K562 (cell line): ENCODE results near the gene ZNF862. TPM values are rescaled to one million over a fixed set of nuclear protein-coding genes. Genes with fewer than 3 reads are reported as not detected.
A peak's percentile ranks its signal among the peaks of the same experiment; 100 is the strongest.

ENCODE experiments used
- ATAC-seq: fragments of 200-7000 bp; cut with Tn5 transposase; 3 replicates; pipeline ENCODE4 v1.9.1; 2020; ENCODE audit warnings: moderate library complexity
- BruUV-seq: library from RNA; stranded (reverse); fragments of 400-500 nt; replicated peaks from 2 replicates; lab custom pipeline; 2021; lab: Mats Ljungman, UMichigan
- CTCF ChIA-PET: fragments of 300-600 bp; formaldehyde crosslinking; extraction: SDS; loops from one replicate; lab custom pipeline; 2021; ENCODE audit warnings: low intra/inter-chr PET ratio; lab: Yijun Ruan, JAX
- POLR2A ChIA-PET: fragments of 300-600, 350-650 bp; sonication (Branson Sonifier 250); formaldehyde crosslinking; extraction: SDS; loops from one replicate; lab custom pipeline; 2021; ENCODE audit warnings: antibody characterized with exemption, inconsistent platforms; lab: Yijun Ruan, JAX
- DNase-seq, 4 experiments: peaks; one replicate each; pipeline versions ENCODE4 v3.0.0 to v3.0.0-alpha.2; 2011 to 2018; ENCODE audit warnings: low spot score in 3 of 4, mixed read lengths in 3 of 4; ENCODE audit errors: extremely low read depth in 1 of 4
- FAIRE-seq: peaks from 2 replicates; lab custom pipeline; 2011; peaks lifted over from hg19 to GRCh38; lab: Jason Lieb, UNC
- H2AFZ ChIP-seq: 2 replicates; pipeline ENCODE4 v1.6.0; 2011; ENCODE audit warnings: low read depth, low read length, control low read depth, inconsistent platforms
- H3K27ac ChIP-seq: fragments of 200-600 bp; 3 replicates; pipeline ENCODE4 v1.8.0; 2011; ENCODE audit warnings: low read depth, mild to moderate bottlenecking, control low read depth, inconsistent platforms, low read length, moderate library complexity, mixed read lengths; ENCODE audit errors: extremely low read depth
- H3K27me3 ChIP-seq, 2 experiments: fragments of 300-600 bp in 1 of 2; 2 replicates in 1 of 2; 3 replicates in 1 of 2; pipeline versions ENCODE4 v1.6.0 to v1.8.0; 2011; ENCODE audit warnings: inconsistent platforms in 2 of 2, low read length in 2 of 2, mild to moderate bottlenecking in 1 of 2, mixed read lengths in 1 of 2, moderate library complexity in 1 of 2; ENCODE audit not compliant: control insufficient read depth in 2 of 2, insufficient read depth in 2 of 2
- H3K36me3 ChIP-seq: fragments of 300-600 bp; 3 replicates; pipeline ENCODE4 v1.8.0; 2011; ENCODE audit warnings: mild to moderate bottlenecking, low read length, inconsistent platforms; ENCODE audit not compliant: control insufficient read depth, insufficient read depth
- H3K4me1 ChIP-seq, 2 experiments: fragments of 200-600 bp in 1 of 2; replicated peaks in 1 of 2; 2 replicates in 1 of 2; 3 replicates in 1 of 2; pipeline versions ENCODE4 v1.5.1 to v1.8.0; 2011; ENCODE audit warnings: inconsistent platforms in 2 of 2, low read length in 2 of 2, mild to moderate bottlenecking in 1 of 2, mixed read lengths in 1 of 2, moderate library complexity in 1 of 2; ENCODE audit not compliant: control insufficient read depth in 2 of 2, insufficient read depth in 2 of 2
- H3K4me2 ChIP-seq: 2 replicates; pipeline ENCODE4 v1.6.1; 2011; ENCODE audit warnings: low read length, control low read depth, inconsistent platforms, mixed read lengths; ENCODE audit not compliant: insufficient read depth
- H3K4me3 ChIP-seq: fragments of 200-600 bp; sonication (generic), shearing (Covaris generic); 2 replicates; pipeline ENCODE4 v1.5.1; 2016; ENCODE audit warnings: control low read depth, inconsistent platforms
- H3K79me2 ChIP-seq: fragments of 200-600 bp; 3 replicates; pipeline ENCODE4 v1.8.0; 2011; ENCODE audit warnings: low read length, inconsistent platforms; ENCODE audit not compliant: control insufficient read depth, insufficient read depth
- H3K9ac ChIP-seq, 2 experiments: 2 replicates each; pipeline versions ENCODE4 v1.6.0 to v1.6.1; 2011; ENCODE audit warnings: low read depth in 2 of 2, low read length in 2 of 2, control low read depth in 1 of 2, inconsistent platforms in 1 of 2, mild to moderate bottlenecking in 1 of 2, mixed read lengths in 1 of 2; ENCODE audit not compliant: insufficient read depth in 1 of 2
- H3K9me1 ChIP-seq: one replicate; pipeline ENCODE4 v1.6.0; 2011; ENCODE audit warnings: inconsistent platforms, mild to moderate bottlenecking, low read length, moderate library complexity; ENCODE audit not compliant: control insufficient read depth, insufficient read depth
- H3K9me3 ChIP-seq: replicated peaks from 2 replicates; pipeline ENCODE4 v1.5.1; 2011; ENCODE audit warnings: low read depth, low read length, inconsistent platforms; ENCODE audit not compliant: control insufficient read depth, insufficient read depth
- H4K20me1 ChIP-seq: replicated peaks from 2 replicates; pipeline ENCODE4 v1.6.1; 2011; ENCODE audit warnings: low read length, inconsistent platforms, mixed read lengths; ENCODE audit not compliant: control insufficient read depth, insufficient read depth
- HDAC1 ChIP-seq, 2 experiments: fragments of 450-650 bp; IDR thresholded peaks; 2 replicates each; pipeline ENCODE4 v1.6.1; 2016 to 2017; ENCODE audit warnings: inconsistent platforms in 1 of 2, mild to moderate bottlenecking in 1 of 2, moderate library complexity in 1 of 2
- KHSRP ChIP-seq: fragments of 450-650 bp; IDR thresholded peaks from 2 replicates; pipeline ENCODE4 v1.6.1; 2017
- MCM2 ChIP-seq: fragments of 450-650 bp; IDR thresholded peaks from 2 replicates; pipeline ENCODE4 v1.6.1; 2017; ENCODE audit warnings: low read depth, mild to moderate bottlenecking
- MXD1 ChIP-seq: fragments of 250-450 bp; sonication (Bioruptor Pico); IDR thresholded peaks from 2 replicates; pipeline ENCODE4 v1.8.0; 2021; ENCODE audit warnings: borderline replicate concordance, mild to moderate bottlenecking, moderate library complexity; ENCODE audit not compliant: poor library complexity, severe bottlenecking
- NR2C1 ChIP-seq, 2 experiments: fragments of 450-650 bp; IDR thresholded peaks; 2 replicates each; pipeline ENCODE4 v1.6.1; 2017; ENCODE audit warnings: mild to moderate bottlenecking in 2 of 2, antibody characterized with exemption in 1 of 2, inconsistent platforms in 1 of 2, missing compliant biosample characterization in 1 of 2, missing genetic modification characterization in 1 of 2
- PRPF4 ChIP-seq: fragments of 200-400 bp; formaldehyde crosslinking; IDR thresholded peaks from one replicate; pipeline ENCODE4 v1.6.1; 2017; ENCODE audit warnings: low read length, low read depth, mild to moderate bottlenecking; ENCODE audit not compliant: insufficient read depth, poor library complexity, severe bottlenecking
- SMARCA5 ChIP-seq: fragments of 450-650 bp; IDR thresholded peaks from 2 replicates; pipeline ENCODE4 v1.6.1; 2016
- TAF15 ChIP-seq: fragments of 200-400 bp; formaldehyde crosslinking; IDR thresholded peaks from 2 replicates; pipeline ENCODE4 v1.6.1; 2017; ENCODE audit warnings: mild to moderate bottlenecking, low read depth, low read length, moderate library complexity
- U2AF1 ChIP-seq: fragments of 200-400 bp; formaldehyde crosslinking; optimal IDR thresholded peaks from 2 replicates; pipeline ENCODE3; 2017; ENCODE audit warnings: mild to moderate bottlenecking, low read depth, low read length, moderate library complexity
- ZBTB5 ChIP-seq: fragments of 450-650 bp; IDR thresholded peaks from 2 replicates; pipeline ENCODE4 v1.6.1; 2017; ENCODE audit warnings: antibody characterized with exemption
- ZFX ChIP-seq: sonication (generic); formaldehyde crosslinking; IDR thresholded peaks from 2 replicates; pipeline ENCODE4 v1.8.0; 2022; ENCODE audit warnings: mild to moderate bottlenecking, missing genetic modification reagents, moderate library complexity
- ZNF407 ChIP-seq: fragments of 450-650 bp; IDR thresholded peaks from 2 replicates; pipeline ENCODE4 v1.6.1; 2016; ENCODE audit warnings: low read depth
- WGBS: fragments of 100-300 bp; shearing (Covaris generic); methylation state at CpG from one replicate; pipeline ENCODE4 v1.1.6; 2016; ENCODE audit warnings: low coverage, mixed read lengths; ENCODE audit not compliant: insufficient coverage; ENCODE audit errors: missing lambda C conversion rate; 5-methylcytosine and 5-hydroxymethylcytosine counted together
- in situ Hi-C: fragments of 300-500 bp; cut with MboI; formaldehyde crosslinking; loops from 4 replicates; pipeline ENCODE4 v1.15.0; 2018; ENCODE audit warnings: inconsistent platforms, mixed read lengths
- intact Hi-C: fragments of 100-400 bp; cut with micrococcal nuclease; formaldehyde crosslinking; loops from 2 replicates; pipeline ENCODE4 v1.14.2; 2022
- polyA plus RNA-seq, 8 experiments: library from polyadenylated mRNA; depleted of rRNA in 4 of 8; stranded (reverse) in 5 of 8; unstranded in 3 of 8; fragments of >200 nt; fragmentation: Nextera tagmentation in 2 of 8; fragmentation: Illumina TruSeq in 1 of 8; extraction: Ambion mirVana in 2 of 8; extraction: Trizol in 1 of 8; gene quantifications; 2 replicates each; pipeline versions ENCODE4 v1.2.1 to v1.2.3, GENCODE V29; 2011 to 2014; ENCODE audit warnings: inconsistent platforms in 1 of 8, missing spikeins in 1 of 8
- total RNA-seq, 7 experiments: library from RNA; depleted of rRNA in 6 of 7; stranded (reverse); fragments of >200 nt in 6 of 7; fragmentation: Illumina TruSeq in 2 of 7; extraction: Trizol in 2 of 7; gene quantifications; 2 replicates each; pipeline versions ENCODE4 v1.2.1 to v1.2.3, GENCODE V29; 2011 to 2021; ENCODE audit warnings: low replicate concordance in 1 of 7

ZNF862 gene
- total and polyA plus RNA-seq, 9 of the 15 experiments (the other 6 are each of a cell fraction or from before 2014, with no cell fraction given), result 1.1 to 3.9 (median 2.6) TPM

GRCh38 chr7:149863500-149863899 is 25.3 kb downstream of the ZNF862 start:
- H3K36me3 ChIP-seq, result no peaks in the 10 kb centered on the region
- H2AFZ ChIP-seq, result no peak overlapping the region
- no peak for DNase-seq
- H3K27ac ChIP-seq, result no peak overlapping the region
- peak overlapping the region in 1 of 2 experiments; percentile 18; a peak in 1 of 4 replicates for H3K9ac ChIP-seq
- no peak for ATAC-seq
- H3K4me3 ChIP-seq, result no peak overlapping the region
- peaks cover 39% of the 10 kb centered on the region for H4K20me1 ChIP-seq
- H3K9me1 ChIP-seq, result peaks cover 2% of the 10 kb centered on the region
- no TSS peak for BruUV-seq
- FAIRE-seq, result no peak
- H3K79me2 ChIP-seq, result no peaks in the 10 kb centered on the region
- H3K27me3 ChIP-seq, result peaks cover 57 to 85% of the 10 kb centered on the region in 2 experiments
- 1% methylated on average over 4 of the region's 4 CpGs for WGBS
- ChIA-PET POLR2A (interaction anchor here (1.9 kb wide), 1 partner anchor 9 kb away, joined by 6 read pairs; no protein-coding TSS in a partner anchor), CTCF (interaction anchor here (0.7 kb wide), 1 partner anchor 161 kb away, joined by 3 read pairs; no protein-coding TSS in a partner anchor)
- intact Hi-C loops (loop anchor here (5.0 kb wide), 1 partner anchor 414 kb away; no protein-coding TSS in a partner anchor), in situ Hi-C loops (loop anchor here (25.0 kb wide), 1 partner anchor 174 kb away; no protein-coding TSS in a partner anchor)
- H3K9me3 ChIP-seq, result no peaks in the 10 kb centered on the region
- H3K4me1 ChIP-seq, result peaks cover 0 to 19% of the 10 kb centered on the region in 2 experiments; a peak in 3 of 5 replicates
- H3K4me2 ChIP-seq, result no peak overlapping the region
- no peak for TF ChIP-seq NR2C1 (IDR thresholded peaks at IDR 0.05)
- no peak for TF ChIP-seq NR2C1 (tag; IDR thresholded peaks at IDR 0.05)
- TF ChIP-seq SMARCA5, result no peak
- TF ChIP-seq ZFX (CRISPR knock-in tag), result no peak
- TF ChIP-seq MCM2, result no peak
- no peak for TF ChIP-seq U2AF1
- TF ChIP-seq ZBTB5, result no peak
- TF ChIP-seq ZNF407, result no peak
- no peak for TF ChIP-seq KHSRP
- no peak for TF ChIP-seq TAF15
- no peak for TF ChIP-seq MXD1 (CRISPR knock-in tag)
- no peak for TF ChIP-seq HDAC1 (IDR thresholded peaks at IDR 0.05)
- TF ChIP-seq PRPF4, result no peak
